Stomach (tissue), 4 donors: ENCODE measurements around the gene COL6A1.
"Not testable (repeated sequence)": the region's sequence is repeated elsewhere in the genome, so short reads cannot be mapped to it uniquely, and the experiment has no call there.

Experiments used
- CTCF ChIP-seq, 7 experiments: fragments of 450-650 bp in 4 of 7; fragments of 200-600 bp in 3 of 7; sonication (generic) in 3 of 7; IDR thresholded peaks; one replicate each; pipeline ENCODE4 v1.5.1; 2016 to 2019; ENCODE audit warnings: antibody characterized with exemption in 7 of 7, control low read depth in 2 of 7, mild to moderate bottlenecking in 1 of 7
- POLR2AphosphoS5 ChIP-seq, 3 donors: sonication (generic); formaldehyde crosslinking; IDR thresholded peaks; one replicate each; pipeline ENCODE4 v1.6.1; 2016; ENCODE audit warnings: antibody characterized with exemption in 3 of 3

GRCh38 chr21:45952527-45952926 is 29.0 kb upstream of the COL6A1 start:
- not testable (repeated sequence) for TF ChIP-seq CTCF, POLR2AphosphoS5 (IDR thresholded peaks at IDR 0.05)
